HG03045 (cell line): Measurements from ENCODE around the gene B3GNT7.
"Not testable (repeated sequence)": the region's sequence is repeated elsewhere in the genome, so short reads cannot be mapped to it uniquely, and the experiment has no call there.

Experiments
- ATAC-seq: cut with Tn5 transposase; IDR thresholded peaks from one replicate; pipeline ENCODE4 v1.9.1; 2021; ENCODE audit warnings: mild to moderate bottlenecking, moderate library complexity; ENCODE audit not compliant: unreplicated experiment

B3GNT7 gene

GRCh38 chr2:231364961-231365810, 30.3 kb upstream of the B3GNT7 start:
- no peak for ATAC-seq

GRCh38 chr2:231367178-231367577, 28.3 kb upstream of the B3GNT7 start:
- ATAC-seq = no peak

GRCh38 chr2:231369580-231370428, 25.7 kb upstream of the B3GNT7 start:
- no peak for ATAC-seq

GRCh38 chr2:231370429-231370748, 25.1 kb upstream of the B3GNT7 start:
- ATAC-seq = no peak

GRCh38 chr2:231370749-231371429, 24.6 kb upstream of the B3GNT7 start:
- ATAC-seq = no peak

- no peak for ATAC-seq
Observed at GRCh38 chr2:231371430-231372054, 24.0 kb upstream of the B3GNT7 start.

GRCh38 chr2:231372326-231372725, 23.2 kb upstream of the B3GNT7 start:
- ATAC-seq = no peak

GRCh38 chr2:231373184-231373583, 22.3 kb upstream of the B3GNT7 start:
- no peak for ATAC-seq

GRCh38 chr2:231373786-231374349, 21.6 kb upstream of the B3GNT7 start:
- no peak for ATAC-seq

GRCh38 chr2:231374771-231375170, 20.7 kb upstream of the B3GNT7 start:
- no peak for ATAC-seq

GRCh38 chr2:231375994-231376615, 19.4 kb upstream of the B3GNT7 start:
- ATAC-seq = not testable (repeated sequence)

GRCh38 chr2:231376857-231377256, 18.7 kb upstream of the B3GNT7 start:
- ATAC-seq = no peak

GRCh38 chr2:231378026-231378722, 17.3 kb upstream of the B3GNT7 start:
- no peak for ATAC-seq

GRCh38 chr2:231379266-231380215, 16.0 kb upstream of the B3GNT7 start:
- ATAC-seq = no peak

- ATAC-seq = no peak
Observed at GRCh38 chr2:231380307-231380706, 15.2 kb upstream of the B3GNT7 start.

GRCh38 chr2:231380991-231381847, 14.3 kb upstream of the B3GNT7 start:
- ATAC-seq = no peak

- ATAC-seq = no peak
Observed at GRCh38 chr2:231382116-231382515, 13.4 kb upstream of the B3GNT7 start.
